Measurements from ENCODE around the gene IP6K2. TPM values are rescaled to one million over a fixed set of nuclear protein-coding genes. Genes with fewer than 3 reads are reported as not detected.

Gene IP6K2
- total and polyA plus RNA-seq, 9 donors = 62.8 to 93.8 (median 77.7) TPM

GRCh38 chr3:48685293-48685602 lies 31.8 kb downstream of the IP6K2 start:
- H3K4me1 ChIP-seq (ENCODE audit: control insufficient read depth, insufficient read depth, low read length) = peaks cover 28% of the 10 kb centered on the region
- WGBS (ENCODE audit: insufficient coverage) = 6% methylated on average over 13 of the region's 13 CpGs
- no peak overlapping the region for H3K27ac ChIP-seq (ENCODE audit: low read length)
- H3K9me3 ChIP-seq (replicated peaks; ENCODE audit: control insufficient read depth, low read depth, low read length) = no peaks in the 10 kb centered on the region
- DNase-seq = no peak
- H3K36me3 ChIP-seq (ENCODE audit: control insufficient read depth, insufficient read depth, low read length) = peaks cover 54% of the 10 kb centered on the region
- no peaks in the 10 kb centered on the region for H3K27me3 ChIP-seq (ENCODE audit: control insufficient read depth, insufficient read depth, low read length)
- H3K4me3 ChIP-seq (ENCODE audit: low read length) = peak overlapping the region; percentile 77

- peaks cover 28% of the 10 kb centered on the region for H3K4me1 ChIP-seq (ENCODE audit: control insufficient read depth, insufficient read depth, low read length)
Measured at GRCh38 chr3:48684480-48685143, 32.4 kb downstream of the IP6K2 start.

GRCh38 chr3:48684054-48684349 lies 33.0 kb downstream of the IP6K2 start:
- Histone ChIP-seq H3K27ac (ENCODE audit: low read length) (no peak overlapping the region), H3K27me3 (ENCODE audit: control insufficient read depth, insufficient read depth, low read length) (no peaks in the 10 kb centered on the region), H3K36me3 (ENCODE audit: control insufficient read depth, insufficient read depth, low read length) (peaks cover 51% of the 10 kb centered on the region), H3K9me3 (replicated peaks; ENCODE audit: control insufficient read depth, low read depth, low read length) (no peaks in the 10 kb centered on the region), H3K4me3 (ENCODE audit: low read length) (no peak overlapping the region), H3K4me1 (ENCODE audit: control insufficient read depth, insufficient read depth, low read length) (peaks cover 28% of the 10 kb centered on the region)
- WGBS (ENCODE audit: insufficient coverage) = 34% methylated on average over 3 of the region's 8 CpGs
- no peak for DNase-seq

More at GRCh38 chr3:48684480-48685143, 32.4 kb downstream of the IP6K2 start:
- no peaks in the 10 kb centered on the region for H3K27me3 ChIP-seq (ENCODE audit: control insufficient read depth, insufficient read depth, low read length)
- peak overlapping the region; percentile 8 for H3K4me3 ChIP-seq (ENCODE audit: low read length)
- H3K27ac ChIP-seq (ENCODE audit: low read length) = no peak overlapping the region
- peak; percentile 46 for DNase-seq
- peaks cover 54% of the 10 kb centered on the region for H3K36me3 ChIP-seq (ENCODE audit: control insufficient read depth, insufficient read depth, low read length)
- H3K9me3 ChIP-seq (replicated peaks; ENCODE audit: control insufficient read depth, low read depth, low read length) = no peaks in the 10 kb centered on the region
- 25% methylated on average over 4 of the region's 7 CpGs for WGBS (ENCODE audit: insufficient coverage)

- no peak overlapping the region for H3K4me3 ChIP-seq (ENCODE audit: low read length)
- H3K27ac ChIP-seq (ENCODE audit: low read length) = no peak overlapping the region
- no peak for DNase-seq
- peaks cover 50% of the 10 kb centered on the region for H3K36me3 ChIP-seq (ENCODE audit: control insufficient read depth, insufficient read depth, low read length)
- no peaks in the 10 kb centered on the region for H3K27me3 ChIP-seq (ENCODE audit: control insufficient read depth, insufficient read depth, low read length)
- peaks cover 28% of the 10 kb centered on the region for H3K4me1 ChIP-seq (ENCODE audit: control insufficient read depth, insufficient read depth, low read length)
- 88% methylated on average over 9 of the region's 9 CpGs for WGBS (ENCODE audit: insufficient coverage)
- H3K9me3 ChIP-seq (replicated peaks; ENCODE audit: control insufficient read depth, low read depth, low read length) = no peaks in the 10 kb centered on the region
Measured at GRCh38 chr3:48682786-48683185, 34.2 kb downstream of the IP6K2 start.

- WGBS (ENCODE audit: insufficient coverage) = 99% methylated on average over 7 of the region's 17 CpGs
- DNase-seq = no peak
- Histone ChIP-seq H3K4me3 (ENCODE audit: low read length) (no peak overlapping the region), H3K27me3 (ENCODE audit: control insufficient read depth, insufficient read depth, low read length) (no peaks in the 10 kb centered on the region), H3K27ac (ENCODE audit: low read length) (no peak overlapping the region), H3K36me3 (ENCODE audit: control insufficient read depth, insufficient read depth, low read length) (peaks cover 43% of the 10 kb centered on the region), H3K9me3 (replicated peaks; ENCODE audit: control insufficient read depth, low read depth, low read length) (no peaks in the 10 kb centered on the region), H3K4me1 (ENCODE audit: control insufficient read depth, insufficient read depth, low read length) (peaks cover 28% of the 10 kb centered on the region)
Measured at GRCh38 chr3:48681974-48682610, 34.9 kb downstream of the IP6K2 start.

GRCh38 chr3:48681541-48681880 lies 35.5 kb downstream of the IP6K2 start:
- H3K36me3 ChIP-seq (ENCODE audit: control insufficient read depth, insufficient read depth, low read length) = peaks cover 42% of the 10 kb centered on the region
- H3K4me3 ChIP-seq (ENCODE audit: low read length) = no peak overlapping the region
- WGBS (ENCODE audit: insufficient coverage) = 92% methylated on average over 2 of the region's 7 CpGs
- H3K4me1 ChIP-seq (ENCODE audit: control insufficient read depth, insufficient read depth, low read length) = peaks cover 25% of the 10 kb centered on the region
- no peaks in the 10 kb centered on the region for H3K27me3 ChIP-seq (ENCODE audit: control insufficient read depth, insufficient read depth, low read length)
- DNase-seq = no peak
- no peak overlapping the region for H3K27ac ChIP-seq (ENCODE audit: low read length)
- H3K9me3 ChIP-seq (replicated peaks; ENCODE audit: control insufficient read depth, low read depth, low read length) = no peaks in the 10 kb centered on the region

GRCh38 chr3:48680811-48681540 lies 36.0 kb downstream of the IP6K2 start:
- Histone ChIP-seq H3K27me3 (ENCODE audit: control insufficient read depth, insufficient read depth, low read length) (no peaks in the 10 kb centered on the region), H3K27ac (ENCODE audit: low read length) (no peak overlapping the region), H3K36me3 (ENCODE audit: control insufficient read depth, insufficient read depth, low read length) (peaks cover 44% of the 10 kb centered on the region), H3K4me3 (ENCODE audit: low read length) (no peak overlapping the region), H3K4me1 (ENCODE audit: control insufficient read depth, insufficient read depth, low read length) (peaks cover 20% of the 10 kb centered on the region), H3K9me3 (replicated peaks; ENCODE audit: control insufficient read depth, low read depth, low read length) (no peaks in the 10 kb centered on the region)
- 94% methylated on average over 15 of the region's 17 CpGs for WGBS (ENCODE audit: insufficient coverage)
- no peak for DNase-seq

GRCh38 chr3:48679411-48680391 lies 37.3 kb downstream of the IP6K2 start:
- Histone ChIP-seq H3K36me3 (ENCODE audit: control insufficient read depth, insufficient read depth, low read length) (peaks cover 44% of the 10 kb centered on the region), H3K27me3 (ENCODE audit: control insufficient read depth, insufficient read depth, low read length) (no peaks in the 10 kb centered on the region)

GRCh38 chr3:48678566-48679380 lies 38.2 kb downstream of the IP6K2 start:
- H3K4me1 ChIP-seq (ENCODE audit: control insufficient read depth, insufficient read depth, low read length) = peaks cover 3% of the 10 kb centered on the region
- peaks cover 44% of the 10 kb centered on the region for H3K36me3 ChIP-seq (ENCODE audit: control insufficient read depth, insufficient read depth, low read length)
- H3K9me3 ChIP-seq (replicated peaks; ENCODE audit: control insufficient read depth, low read depth, low read length) = no peaks in the 10 kb centered on the region
- no peak overlapping the region for H3K27ac ChIP-seq (ENCODE audit: low read length)
- 94% methylated on average over 21 of the region's 24 CpGs for WGBS (ENCODE audit: insufficient coverage)
- H3K4me3 ChIP-seq (ENCODE audit: low read length) = no peak overlapping the region
- DNase-seq = no peak
- no peaks in the 10 kb centered on the region for H3K27me3 ChIP-seq (ENCODE audit: control insufficient read depth, insufficient read depth, low read length)

More at GRCh38 chr3:48679411-48680391, 37.3 kb downstream of the IP6K2 start:
- peaks cover 11% of the 10 kb centered on the region for H3K4me1 ChIP-seq (ENCODE audit: control insufficient read depth, insufficient read depth, low read length)
- DNase-seq = no peak
- WGBS (ENCODE audit: insufficient coverage) = 86% methylated on average over 12 of the region's 20 CpGs
- H3K27ac ChIP-seq (ENCODE audit: low read length) = no peak overlapping the region
- H3K4me3 ChIP-seq (ENCODE audit: low read length) = no peak overlapping the region
- no peaks in the 10 kb centered on the region for H3K9me3 ChIP-seq (replicated peaks; ENCODE audit: control insufficient read depth, low read depth, low read length)
